ENCODE data around the gene OR1J1.

OR1J1 gene

GRCh38 chr9:122444041-122444733 lies 33.5 kb downstream of the OR1J1 start:
- no peak for DNase-seq

GRCh38 chr9:122442568-122442967 lies 35.2 kb downstream of the OR1J1 start:
- no peak for DNase-seq

All from hematopoietic multipotent progenitor cell treated with erythropoietin and hydrocortisone succinate and interleukin-3 and kit ligand, for 8 days (in vitro differentiated cells).